Right atrium auricular region (tissue), 2 donors: ENCODE results near the gene METTL26. TPM values are rescaled to one million over a fixed set of nuclear protein-coding genes. Genes with fewer than 3 reads are reported as not detected.

Experiments used
- DNase-seq: peaks from one replicate; pipeline ENCODE4 v3.0.0-alpha.2; 2019; ENCODE audit warnings: low spot score
- H3K27ac ChIP-seq, 2 donors: fragments of 200-600 bp; sonication (generic); 1 replicate in 1 of 2; 2 replicates in 1 of 2; pipeline ENCODE4 v1.5.1; 2016 to 2019
- H3K27me3 ChIP-seq, 2 donors: fragments of 200-600 bp; sonication (generic); one replicate each; pipeline versions ENCODE4 v1.5.1 to v1.6.0; 2017 to 2019
- H3K36me3 ChIP-seq: fragments of 200-600 bp; sonication (generic); one replicate; pipeline ENCODE4 v1.5.1; 2016
- H3K4me1 ChIP-seq, 2 donors: fragments of 200-600 bp; sonication (generic); one replicate each; pipeline versions ENCODE4 v1.5.1 to v1.6.0; 2017 to 2019
- H3K4me3 ChIP-seq, 2 donors: fragments of 200-600 bp; sonication (generic); 1 replicate in 1 of 2; 2 replicates in 1 of 2; pipeline ENCODE4 v1.5.1; 2017 to 2019; ENCODE audit warnings: mild to moderate bottlenecking in 1 of 2, moderate library complexity in 1 of 2
- H3K9me3 ChIP-seq, 2 donors: fragments of 200-600 bp; sonication (generic); one replicate each; pipeline ENCODE4 v1.5.1; 2019
- total RNA-seq, 2 donors: library from RNA; depleted of rRNA; stranded (reverse); fragments of >200 nt; gene quantifications; one replicate each; pipeline ENCODE4 v1.1.0, GENCODE V29; 2016
- TF ChIP-seq, protein P1 (sequence below), 2 donors: fragments of 200-600 bp; sonication (generic); IDR thresholded peaks; one replicate each; pipeline ENCODE4 v1.5.1; 2019; ENCODE audit warnings: antibody characterized with exemption in 2 of 2

The METTL26 gene
- total RNA-seq, 2 donors from 2014 or later: 103 to 137 TPM

DNA sequence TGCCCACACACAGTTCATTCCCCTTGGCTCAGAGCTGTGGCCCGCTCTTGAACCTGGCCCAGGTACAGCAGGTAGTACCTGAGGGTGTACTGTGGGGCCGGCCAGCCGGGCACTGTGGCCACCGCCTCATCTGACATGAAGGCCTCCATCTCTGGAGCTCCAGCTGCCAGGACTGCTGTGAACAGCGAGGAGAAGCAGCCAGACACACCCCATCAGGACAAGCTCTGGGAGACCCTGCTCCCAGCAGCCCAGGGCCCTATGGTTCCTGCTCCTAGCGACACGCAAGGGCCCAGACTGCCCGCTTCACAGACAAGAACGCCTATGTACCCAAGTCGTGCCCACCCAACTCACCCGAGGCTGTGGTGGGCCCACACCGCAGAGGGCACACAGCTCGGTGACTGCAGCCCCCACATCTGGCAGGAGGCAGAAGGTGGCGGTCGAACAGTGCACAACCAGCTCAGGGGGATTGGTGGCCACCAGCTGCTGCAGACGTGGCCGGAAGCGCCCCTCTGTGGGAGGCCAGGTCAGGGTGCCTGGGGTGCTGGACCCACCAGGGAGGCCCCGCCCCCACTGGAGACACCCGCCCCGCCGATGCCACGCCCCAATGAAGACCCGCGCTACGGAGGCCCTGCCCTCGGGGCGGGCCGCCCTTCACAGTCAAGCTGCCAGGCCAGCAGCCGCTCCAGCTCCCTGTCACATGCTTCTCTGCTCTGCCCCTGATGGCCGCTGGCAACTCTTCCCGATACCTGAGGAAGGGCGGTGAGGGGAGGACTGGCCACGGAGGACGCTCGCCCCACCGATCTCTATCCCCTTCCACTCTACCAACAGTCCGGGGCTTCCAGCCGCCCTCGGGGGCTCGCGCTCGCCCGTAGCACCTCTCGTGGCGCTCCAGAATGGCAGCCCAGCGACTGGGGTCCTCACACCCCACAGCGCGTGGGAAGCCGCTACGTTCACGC lies 43.0 kb upstream of the METTL26 start:
- peaks cover 20% of the 10 kb centered on the region for H3K36me3 ChIP-seq
- no peaks in the 10 kb centered on the region for H3K27me3 ChIP-seq
- peak; percentile 74 for DNase-seq
- H3K4me3 ChIP-seq: peak overlapping the region; percentile 44 to 82
- TF ChIP-seq, protein P1, sequence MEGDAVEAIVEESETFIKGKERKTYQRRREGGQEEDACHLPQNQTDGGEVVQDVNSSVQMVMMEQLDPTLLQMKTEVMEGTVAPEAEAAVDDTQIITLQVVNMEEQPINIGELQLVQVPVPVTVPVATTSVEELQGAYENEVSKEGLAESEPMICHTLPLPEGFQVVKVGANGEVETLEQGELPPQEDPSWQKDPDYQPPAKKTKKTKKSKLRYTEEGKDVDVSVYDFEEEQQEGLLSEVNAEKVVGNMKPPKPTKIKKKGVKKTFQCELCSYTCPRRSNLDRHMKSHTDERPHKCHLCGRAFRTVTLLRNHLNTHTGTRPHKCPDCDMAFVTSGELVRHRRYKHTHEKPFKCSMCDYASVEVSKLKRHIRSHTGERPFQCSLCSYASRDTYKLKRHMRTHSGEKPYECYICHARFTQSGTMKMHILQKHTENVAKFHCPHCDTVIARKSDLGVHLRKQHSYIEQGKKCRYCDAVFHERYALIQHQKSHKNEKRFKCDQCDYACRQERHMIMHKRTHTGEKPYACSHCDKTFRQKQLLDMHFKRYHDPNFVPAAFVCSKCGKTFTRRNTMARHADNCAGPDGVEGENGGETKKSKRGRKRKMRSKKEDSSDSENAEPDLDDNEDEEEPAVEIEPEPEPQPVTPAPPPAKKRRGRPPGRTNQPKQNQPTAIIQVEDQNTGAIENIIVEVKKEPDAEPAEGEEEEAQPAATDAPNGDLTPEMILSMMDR (IDR thresholded peaks at IDR 0.05): no peak
- H3K4me1 ChIP-seq: peaks cover 0 to 63% of the 10 kb centered on the region in 2 donors
- H3K9me3 ChIP-seq: no peaks in the 10 kb centered on the region
- H3K27ac ChIP-seq: peak overlapping the region; percentile 95 to 99

DNA sequence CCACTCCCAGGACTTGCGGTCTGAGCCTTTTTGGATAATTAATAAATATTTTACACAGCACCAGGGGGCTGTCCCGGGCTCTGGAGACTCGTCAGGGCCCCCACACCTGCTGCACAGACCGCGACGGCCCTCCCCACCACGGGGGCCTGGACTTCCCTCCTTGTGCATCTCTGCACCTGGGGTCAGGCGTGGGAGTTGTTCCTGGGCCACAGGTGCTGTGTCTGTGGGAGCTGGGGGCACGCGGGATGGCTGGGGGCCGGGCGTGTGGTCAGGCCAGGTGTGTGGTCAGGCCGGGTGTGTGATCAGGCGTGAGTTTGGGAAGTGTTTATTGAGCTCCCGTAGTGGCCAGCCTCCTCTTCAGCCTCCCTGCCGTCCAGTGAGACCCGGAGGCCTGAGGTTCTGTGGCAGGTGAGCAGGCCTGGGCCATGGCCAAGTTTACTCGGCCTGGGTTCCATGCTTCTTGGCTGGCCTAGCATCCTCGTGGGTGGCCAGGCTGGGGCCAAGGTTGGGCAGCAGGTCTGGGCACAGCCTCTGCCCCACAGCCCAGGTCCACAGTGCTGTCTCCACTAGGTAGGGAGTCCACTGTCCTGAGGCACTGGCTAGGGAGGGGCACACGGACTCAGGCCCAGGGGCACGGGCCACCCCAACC lies 42.2 kb upstream of the METTL26 start:
- Histone ChIP-seq H3K9me3 (no peaks in the 10 kb centered on the region), H3K27me3 (no peaks in the 10 kb centered on the region), H3K36me3 (peaks cover 23% of the 10 kb centered on the region), H3K27ac (no peak overlapping the region), H3K4me1 (peaks cover 0 to 58% of the 10 kb centered on the region in 2 donors), H3K4me3 (no peak overlapping the region)
- TF ChIP-seq, protein P1 (IDR thresholded peaks at IDR 0.05): no peak
- no peak for DNase-seq

DNA sequence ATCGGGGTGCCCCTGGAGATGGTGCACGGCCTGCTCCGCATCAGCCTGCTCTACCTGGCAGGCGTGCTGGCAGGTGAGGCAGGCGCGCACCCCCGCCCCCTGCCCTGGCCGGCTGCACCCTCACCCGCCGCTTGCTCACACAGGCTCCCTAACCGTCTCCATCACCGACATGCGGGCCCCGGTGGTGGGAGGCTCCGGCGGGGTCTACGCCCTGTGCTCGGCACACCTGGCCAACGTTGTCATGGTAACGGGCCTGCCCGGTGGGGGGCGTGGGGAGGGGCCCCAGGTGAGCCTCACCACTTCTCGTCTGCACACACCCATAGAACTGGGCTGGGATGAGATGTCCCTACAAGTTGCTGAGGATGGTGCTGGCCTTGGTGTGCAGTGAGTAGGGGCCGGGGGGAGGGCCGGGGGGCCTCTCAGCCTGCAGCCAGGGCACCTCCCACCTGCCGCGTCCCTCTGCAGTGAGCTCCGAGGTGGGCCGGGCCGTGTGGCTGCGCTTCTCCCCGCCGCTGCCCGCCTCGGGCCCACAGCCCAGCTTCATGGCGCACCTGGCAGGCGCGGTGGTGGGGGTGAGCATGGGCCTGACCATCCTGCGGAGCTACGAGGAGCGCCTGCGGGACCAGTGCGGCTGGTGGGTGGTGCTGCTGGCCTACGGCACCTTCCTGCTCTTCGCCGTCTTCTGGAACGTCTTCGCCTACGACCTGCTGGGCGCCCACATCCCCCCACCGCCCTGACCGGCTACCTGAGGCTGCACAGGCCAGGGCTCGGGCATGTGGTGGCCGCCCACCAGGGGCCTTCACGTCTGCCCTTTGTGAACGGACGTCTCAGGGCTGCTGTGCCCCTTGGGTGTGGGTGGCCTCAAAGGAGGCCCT lies 41.4 kb upstream of the METTL26 start:
- Histone ChIP-seq H3K9me3 (no peaks in the 10 kb centered on the region), H3K4me3 (no peak overlapping the region), H3K4me1 (peaks cover 0 to 51% of the 10 kb centered on the region in 2 donors), H3K36me3 (peaks cover 25% of the 10 kb centered on the region), H3K27me3 (no peaks in the 10 kb centered on the region), H3K27ac (no peak overlapping the region)
- DNase-seq: no peak
- TF ChIP-seq, protein P1 (IDR thresholded peaks at IDR 0.05): no peak

DNA sequence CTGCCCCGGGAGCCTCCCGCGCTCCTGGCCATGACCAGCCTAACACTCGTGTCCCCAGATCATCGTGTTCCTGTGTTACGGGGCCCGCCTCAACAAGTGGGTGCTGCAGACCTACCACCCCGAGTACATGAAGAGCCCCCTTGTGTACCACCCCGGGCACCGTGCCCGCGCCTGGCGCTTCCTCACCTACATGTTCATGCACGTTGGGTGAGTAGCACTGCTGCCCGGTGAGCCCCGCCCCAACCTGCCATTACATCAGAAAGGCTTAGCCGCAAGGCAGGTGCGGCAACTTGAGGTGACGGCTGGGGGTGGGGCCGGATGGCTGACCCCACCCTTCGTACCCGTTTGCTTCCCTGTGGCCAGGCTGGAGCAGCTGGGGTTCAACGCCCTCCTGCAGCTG lies 40.8 kb upstream of the METTL26 start:
- no peaks in the 10 kb centered on the region for H3K27me3 ChIP-seq
- no peak for DNase-seq
- no peaks in the 10 kb centered on the region for H3K9me3 ChIP-seq
- TF ChIP-seq, protein P1 (IDR thresholded peaks at IDR 0.05): no peak
- H3K27ac ChIP-seq: no peak overlapping the region
- H3K4me1 ChIP-seq: peaks cover 0 to 44% of the 10 kb centered on the region in 2 donors
- peaks cover 25% of the 10 kb centered on the region for H3K36me3 ChIP-seq
- no peak overlapping the region for H3K4me3 ChIP-seq

DNA sequence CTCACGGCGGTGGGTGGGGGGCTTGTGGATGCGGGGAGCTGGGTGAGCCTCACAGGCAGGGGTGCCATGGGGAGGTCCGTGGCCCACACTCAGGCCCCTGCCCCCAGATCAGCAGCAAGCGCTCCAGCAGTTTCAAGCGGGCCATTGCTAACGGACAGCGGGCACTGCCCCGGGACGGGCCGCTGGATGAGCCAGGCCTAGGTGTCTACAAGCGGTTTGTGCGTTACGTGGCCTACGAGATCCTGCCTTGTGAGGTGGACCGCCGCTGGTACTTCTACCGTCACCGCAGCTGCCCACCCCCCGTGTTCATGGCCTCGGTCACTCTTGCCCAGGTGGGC lies 40.4 kb upstream of the METTL26 start:
- Histone ChIP-seq H3K4me1 (peaks cover 0 to 40% of the 10 kb centered on the region in 2 donors), H3K27ac (no peak overlapping the region), H3K4me3 (no peak overlapping the region), H3K9me3 (no peaks in the 10 kb centered on the region), H3K27me3 (no peaks in the 10 kb centered on the region), H3K36me3 (peaks cover 25% of the 10 kb centered on the region)
- no peak for DNase-seq
- TF ChIP-seq, protein P1 (IDR thresholded peaks at IDR 0.05): no peak
